SK-N-MC (cell line): ENCODE measurements around the gene MYO1D.

Experiments used
- EZH2 ChIP-seq: fragments of 200-600 bp; sonication (generic); IDR thresholded peaks from one replicate; pipeline ENCODE4 v1.6.1; 2017; ENCODE audit warnings: antibody characterized with exemption
- POLR2AphosphoS5 ChIP-seq: IDR thresholded peaks from 2 replicates; pipeline ENCODE4 v1.6.1; 2012; ENCODE audit warnings: mild to moderate bottlenecking, low read depth, low read length, borderline replicate concordance

DNA sequence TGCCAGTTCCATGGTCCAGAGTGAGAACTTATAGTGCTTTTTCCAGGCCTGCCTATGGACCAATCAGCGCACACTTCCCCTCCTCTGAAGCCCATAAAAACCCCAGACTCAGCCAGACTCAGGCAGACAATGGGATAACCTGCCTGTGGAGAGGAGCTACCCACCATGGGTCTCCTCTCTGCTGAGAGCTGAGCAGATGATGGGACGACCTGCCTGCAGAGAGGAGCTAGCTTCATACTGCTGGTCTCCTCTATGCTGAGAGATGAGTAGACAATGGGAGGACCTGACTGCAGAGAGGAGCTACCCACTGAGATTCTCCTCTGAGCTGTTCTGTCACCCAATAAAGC lies 144.7 kb downstream of the MYO1D start:
- TF ChIP-seq EZH2 (no peak), POLR2AphosphoS5 (no peak)
